Mesendoderm (in vitro differentiated cells): ENCODE data around the gene MAN2B2.

Experiments
- DNase-seq: peaks from one replicate; pipeline ENCODE4 v3.0.0; 2013
- H2AK5ac ChIP-seq: 2 replicates; pipeline ENCODE4 v1.6.1; 2013; ENCODE audit warnings: low read length, inconsistent platforms
- H2BK120ac ChIP-seq: 2 replicates; pipeline ENCODE4 v1.6.1; 2013; ENCODE audit warnings: low read depth, mild to moderate bottlenecking, low read length, moderate library complexity, mixed read lengths
- H2BK15ac ChIP-seq: replicated peaks from 2 replicates; pipeline ENCODE4 v1.6.1; 2013; ENCODE audit warnings: low read depth, mild to moderate bottlenecking, moderate library complexity
- H2BK5ac ChIP-seq: 2 replicates; pipeline ENCODE4 v1.6.1; 2013; ENCODE audit warnings: low read length, inconsistent platforms
- H3K18ac ChIP-seq: 2 replicates; pipeline ENCODE4 v1.6.1; 2013; ENCODE audit warnings: mild to moderate bottlenecking, low read length, mixed read lengths
- H3K23ac ChIP-seq: one replicate; pipeline ENCODE4 v1.6.1; 2013; ENCODE audit warnings: low read length
- H3K27ac ChIP-seq: 2 replicates; pipeline ENCODE4 v1.5.1; 2013; ENCODE audit warnings: low read depth, mild to moderate bottlenecking, inconsistent platforms, low read length, moderate library complexity
- H3K27me3 ChIP-seq: 2 replicates; pipeline ENCODE4 v1.6.1; 2013; ENCODE audit warnings: low read length, control low read depth, mild to moderate bottlenecking, inconsistent platforms; ENCODE audit not compliant: insufficient read depth, poor library complexity
- H3K36me3 ChIP-seq: 2 replicates; pipeline ENCODE4 v1.6.1; 2013; ENCODE audit warnings: low read length, inconsistent platforms; ENCODE audit not compliant: control insufficient read depth, insufficient read depth
- H3K4ac ChIP-seq: one replicate; pipeline ENCODE4 v1.6.1; 2013; ENCODE audit warnings: low read depth, mild to moderate bottlenecking, low read length, moderate library complexity
- H3K4me1 ChIP-seq: 2 replicates; pipeline ENCODE4 v1.6.1; 2013; ENCODE audit warnings: low read depth, low read length, inconsistent platforms; ENCODE audit not compliant: control insufficient read depth
- H3K4me2 ChIP-seq: 2 replicates; pipeline ENCODE4 v1.6.1; 2013; ENCODE audit warnings: low read length
- H3K4me3 ChIP-seq: 2 replicates; pipeline ENCODE4 v1.5.1; 2013; ENCODE audit warnings: mild to moderate bottlenecking, low read length
- H3K56ac ChIP-seq: one replicate; pipeline ENCODE4 v1.6.1; 2013; ENCODE audit warnings: low read length
- H3K79me1 ChIP-seq: 2 replicates; pipeline ENCODE4 v1.6.1; 2013; ENCODE audit warnings: low read length, inconsistent platforms
- H3K79me2 ChIP-seq: 2 replicates; pipeline ENCODE4 v1.6.1; 2013; ENCODE audit warnings: mild to moderate bottlenecking, low read length; ENCODE audit not compliant: control insufficient read depth, insufficient read depth
- H3K9ac ChIP-seq: 2 replicates; pipeline ENCODE4 v1.6.1; 2013; ENCODE audit warnings: low read length, inconsistent platforms
- H4K5ac ChIP-seq: one replicate; pipeline ENCODE4 v1.6.1; 2013; ENCODE audit warnings: low read length
- H4K8ac ChIP-seq: one replicate; pipeline ENCODE4 v1.6.1; 2013; ENCODE audit warnings: low read depth, mild to moderate bottlenecking, control low read depth, low read length, moderate library complexity
- WGBS: extraction: QIAGEN DNeasy Blood & Tissue Kit; methylation state at CpG from one replicate; pipeline ENCODE4 v1.1.7; 2013; ENCODE audit warnings: low lambda C conversion rate, missing lambda C conversion rate; ENCODE audit not compliant: insufficient coverage; ENCODE audit errors: extremely low coverage; 5-methylcytosine and 5-hydroxymethylcytosine counted together

MAN2B2 gene

DNA sequence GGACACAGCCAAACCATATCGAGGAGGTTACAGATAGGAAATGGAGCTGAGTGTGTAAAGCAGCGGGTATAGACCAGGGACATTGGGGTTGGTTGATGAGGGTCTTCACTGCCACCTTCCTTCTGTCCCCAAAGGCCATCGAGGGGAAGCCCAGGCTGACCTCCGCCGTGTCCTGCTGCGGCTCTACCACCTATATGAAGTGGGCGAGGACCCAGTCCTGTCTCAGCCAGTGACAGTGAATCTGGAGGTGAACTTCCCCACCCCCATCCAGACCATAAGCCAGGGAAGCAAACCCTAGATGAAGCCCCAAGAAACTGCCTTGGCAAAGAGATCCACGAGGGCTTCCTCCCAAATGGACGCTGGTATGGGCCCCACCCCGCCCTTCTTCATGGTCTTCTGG lies 42.3 kb downstream of the MAN2B2 start:
- no peak overlapping the region for H4K8ac ChIP-seq
- no peaks in the 10 kb centered on the region for H3K27me3 ChIP-seq
- H3K56ac ChIP-seq = no peak overlapping the region
- H2BK5ac ChIP-seq = no peak overlapping the region
- DNase-seq = no peak
- no CpG with 5 or more reads among the region's 10 CpGs for WGBS
- H2BK120ac ChIP-seq = no peak overlapping the region
- H3K23ac ChIP-seq = no peak overlapping the region
- H3K9ac ChIP-seq = no peak overlapping the region
- no peaks in the 10 kb centered on the region for H3K79me1 ChIP-seq
- H3K27ac ChIP-seq = no peak overlapping the region
- H3K4me1 ChIP-seq = no peaks in the 10 kb centered on the region
- no peak overlapping the region for H3K18ac ChIP-seq
- H2BK15ac ChIP-seq = no peak overlapping the region
- no peaks in the 10 kb centered on the region for H3K36me3 ChIP-seq
- no peaks in the 10 kb centered on the region for H3K79me2 ChIP-seq
- no peak overlapping the region for H3K4ac ChIP-seq
- no peak overlapping the region for H2AK5ac ChIP-seq
- H4K5ac ChIP-seq = no peak overlapping the region
- no peak overlapping the region for H3K4me2 ChIP-seq
- H3K4me3 ChIP-seq = no peak overlapping the region

DNA sequence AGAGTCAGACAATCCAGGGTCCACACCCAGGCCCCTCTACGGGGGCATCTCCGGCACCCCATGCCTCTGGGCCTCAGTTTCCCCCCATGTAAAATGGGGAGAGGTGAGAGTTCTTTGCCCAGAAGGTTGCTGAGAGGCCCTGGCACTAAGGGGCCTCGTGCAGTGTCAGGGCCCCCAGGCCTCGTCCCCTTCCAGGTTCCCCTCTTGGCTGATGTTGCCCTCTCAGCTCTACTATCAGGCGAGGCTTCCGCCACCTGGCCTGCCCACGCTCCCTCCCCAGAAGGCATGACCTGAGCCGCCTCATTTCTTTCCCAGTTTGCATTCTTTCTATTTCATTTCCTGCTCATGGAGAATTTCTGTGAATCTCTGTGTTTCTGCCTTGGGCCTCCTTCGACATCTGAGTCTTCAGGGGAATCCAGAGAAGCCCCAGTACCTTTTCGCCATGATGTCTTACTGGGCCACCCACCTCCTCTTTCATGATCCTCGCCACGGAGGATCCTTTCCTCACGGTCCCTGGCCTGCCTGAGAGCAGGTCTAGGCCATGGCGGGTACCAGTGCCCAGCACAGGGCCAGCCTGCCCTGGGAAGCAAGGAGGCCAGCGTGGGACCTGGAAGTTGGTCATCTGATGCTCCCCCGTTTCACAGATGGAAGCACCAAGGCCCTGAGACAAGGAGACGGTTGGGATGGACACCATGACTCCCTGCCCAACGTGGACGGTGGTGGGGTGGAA lies 43.6 kb downstream of the MAN2B2 start:
- DNase-seq = no peak
- Histone ChIP-seq H2BK15ac (no peak overlapping the region), H3K4me3 (no peak overlapping the region)

DNA sequence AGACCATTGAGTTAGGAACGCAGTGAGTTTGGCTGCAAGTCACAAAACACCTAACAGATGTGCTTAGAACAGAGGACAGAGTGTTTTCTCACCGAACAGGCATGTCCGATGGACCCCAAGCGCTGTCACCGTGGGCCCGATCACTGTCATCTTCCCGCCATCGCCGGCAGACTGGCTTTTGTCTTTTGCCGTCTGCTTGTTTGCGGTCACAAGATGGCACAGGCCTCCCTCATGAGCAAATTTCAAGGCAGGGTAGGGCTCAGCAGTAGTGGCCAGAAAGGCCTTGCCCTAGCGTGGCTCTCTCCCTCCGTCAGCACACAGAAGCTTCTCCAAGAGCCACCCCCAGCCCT lies 44.1 kb downstream of the MAN2B2 start:
- Histone ChIP-seq H4K5ac (no peak overlapping the region), H3K18ac (no peak overlapping the region), H4K8ac (no peak overlapping the region), H3K23ac (no peak overlapping the region), H3K4ac (no peak overlapping the region), H3K56ac (no peak overlapping the region), H3K27me3 (no peaks in the 10 kb centered on the region), H3K79me1 (no peaks in the 10 kb centered on the region), H3K36me3 (no peaks in the 10 kb centered on the region), H3K4me1 (no peaks in the 10 kb centered on the region), H2BK120ac (no peak overlapping the region), H3K9ac (no peak overlapping the region), H3K4me2 (no peak overlapping the region), H3K27ac (no peak overlapping the region), H2AK5ac (no peak overlapping the region), H3K4me3 (no peak overlapping the region), H2BK15ac (no peak overlapping the region), H3K79me2 (no peaks in the 10 kb centered on the region), H2BK5ac (no peak overlapping the region)
- WGBS = no CpG with 5 or more reads among the region's 13 CpGs
- DNase-seq = no peak

More for the DNA sequence above, 43.6 kb downstream of the MAN2B2 start:
- no peak overlapping the region for H3K23ac ChIP-seq
- no peaks in the 10 kb centered on the region for H3K4me1 ChIP-seq
- H3K9ac ChIP-seq = no peak overlapping the region
- H3K4ac ChIP-seq = no peak overlapping the region
- no peaks in the 10 kb centered on the region for H3K79me1 ChIP-seq
- WGBS = no CpG with 5 or more reads among the region's 19 CpGs
- no peaks in the 10 kb centered on the region for H3K36me3 ChIP-seq
- H2BK120ac ChIP-seq = no peak overlapping the region
- no peak overlapping the region for H2BK5ac ChIP-seq
- no peak overlapping the region for H3K56ac ChIP-seq
- no peaks in the 10 kb centered on the region for H3K27me3 ChIP-seq
- H4K5ac ChIP-seq = no peak overlapping the region
- no peak overlapping the region for H4K8ac ChIP-seq
- H3K4me2 ChIP-seq = no peak overlapping the region
- no peak overlapping the region for H2AK5ac ChIP-seq
- no peaks in the 10 kb centered on the region for H3K79me2 ChIP-seq
- H3K27ac ChIP-seq = no peak overlapping the region
- no peak overlapping the region for H3K18ac ChIP-seq

DNA sequence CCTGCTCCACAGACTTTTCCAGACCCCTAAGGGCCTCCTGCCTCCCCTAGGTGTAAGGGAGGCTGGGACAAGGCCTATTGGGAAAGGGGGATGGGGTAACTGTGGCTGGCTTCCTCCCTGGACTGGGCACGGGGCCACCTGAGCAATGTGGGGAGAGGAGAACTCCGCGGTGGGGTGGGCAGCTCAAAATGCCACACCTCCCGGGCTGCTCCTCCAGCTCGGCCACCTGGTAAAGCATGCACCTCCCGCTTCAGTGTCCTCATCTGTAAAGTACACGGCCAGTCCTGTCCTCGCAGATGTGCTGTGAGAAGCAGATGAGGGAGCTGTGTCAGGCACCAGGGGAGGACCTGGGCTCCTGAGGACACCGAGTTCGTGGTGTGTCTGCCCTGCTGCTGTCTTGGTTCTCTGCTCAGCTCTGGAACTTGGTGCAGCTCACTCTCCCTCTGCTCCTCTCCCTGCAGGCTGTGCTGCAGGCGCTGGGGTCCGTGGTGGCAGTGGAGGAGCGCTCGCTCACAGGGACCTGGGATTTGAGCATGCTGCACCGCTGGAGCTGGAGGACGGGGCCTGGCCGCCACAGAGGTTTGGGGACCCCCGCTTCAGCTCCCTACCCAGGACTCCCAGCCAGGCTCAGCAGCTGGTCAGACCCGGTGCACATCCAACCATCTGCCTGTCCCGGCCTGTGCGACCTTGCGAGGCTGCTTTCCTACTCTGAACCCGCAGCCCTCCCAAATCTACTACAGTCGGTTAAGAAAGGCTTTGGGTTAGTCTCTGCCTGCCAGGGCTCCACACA lies 44.7 kb downstream of the MAN2B2 start:
- Histone ChIP-seq H3K27ac (no peak overlapping the region), H4K5ac (no peak overlapping the region), H2BK5ac (no peak overlapping the region), H3K18ac (no peak overlapping the region), H3K23ac (no peak overlapping the region), H3K79me2 (no peaks in the 10 kb centered on the region), H3K4ac (no peak overlapping the region), H2BK15ac (no peak overlapping the region), H3K4me3 (no peak overlapping the region), H3K27me3 (no peaks in the 10 kb centered on the region), H3K4me2 (no peak overlapping the region), H3K9ac (no peak overlapping the region), H3K56ac (no peak overlapping the region), H3K36me3 (no peaks in the 10 kb centered on the region), H2BK120ac (no peak overlapping the region), H3K79me1 (no peaks in the 10 kb centered on the region), H3K4me1 (no peaks in the 10 kb centered on the region), H2AK5ac (no peak overlapping the region), H4K8ac (no peak overlapping the region)
- DNase-seq = no peak
- no CpG with 5 or more reads among the region's 24 CpGs for WGBS

- H4K8ac ChIP-seq = no peak overlapping the region
- no peak overlapping the region for H3K4ac ChIP-seq
- H3K27me3 ChIP-seq = no peaks in the 10 kb centered on the region
- H3K27ac ChIP-seq = no peak overlapping the region
- no peak overlapping the region for H2BK15ac ChIP-seq
- H3K4me2 ChIP-seq = no peak overlapping the region
- no peak for DNase-seq
- H3K79me1 ChIP-seq = no peaks in the 10 kb centered on the region
- H3K79me2 ChIP-seq = no peaks in the 10 kb centered on the region
- H3K23ac ChIP-seq = no peak overlapping the region
- WGBS = 100% methylated on average over 1 of the region's 10 CpGs
- no peaks in the 10 kb centered on the region for H3K36me3 ChIP-seq
- H3K4me3 ChIP-seq = no peak overlapping the region
- no peak overlapping the region for H2BK5ac ChIP-seq
- no peaks in the 10 kb centered on the region for H3K4me1 ChIP-seq
- H3K18ac ChIP-seq = no peak overlapping the region
- H3K9ac ChIP-seq = no peak overlapping the region
- H2BK120ac ChIP-seq = no peak overlapping the region
- H4K5ac ChIP-seq = no peak overlapping the region
- no peak overlapping the region for H2AK5ac ChIP-seq
- H3K56ac ChIP-seq = no peak overlapping the region
Observed at GRCh38 chr4:6620296-6620695, 45.3 kb downstream of the MAN2B2 start.
